HepG2 (cell line): Measurements from ENCODE around the gene CABLES2. TPM values are rescaled to one million over a fixed set of nuclear protein-coding genes. Genes with fewer than 3 reads are reported as not detected.
A peak's percentile ranks its signal among the peaks of the same experiment; 100 is the strongest.

Source experiments
- IRF2 ChIP-seq: IDR thresholded peaks from 2 replicates; pipeline ENCODE4 v1.6.1; 2018; ENCODE audit warnings: missing genetic modification reagents, missing compliant biosample characterization
- KDM4B ChIP-seq: sonication (generic); formaldehyde crosslinking; IDR thresholded peaks from 2 replicates; pipeline ENCODE4 v1.4.0; 2020; ENCODE audit warnings: missing genetic modification reagents
- MZF1 ChIP-seq: sonication (generic); formaldehyde crosslinking; IDR thresholded peaks from 2 replicates; pipeline ENCODE4 v1.8.1; 2023; ENCODE audit warnings: mild to moderate bottlenecking, missing genetic modification reagents, borderline replicate concordance
- NCOA1 ChIP-seq: sonication (generic); formaldehyde crosslinking; IDR thresholded peaks from 2 replicates; pipeline ENCODE4 v1.9.0; 2021; ENCODE audit warnings: missing genetic modification reagents
- RBM22 ChIP-seq: fragments of 200-400 bp; formaldehyde crosslinking; optimal IDR thresholded peaks from 2 replicates; pipeline ENCODE3; 2017; ENCODE audit warnings: mild to moderate bottlenecking, low read length, moderate library complexity
- RXRB ChIP-seq: IDR thresholded peaks from 2 replicates; pipeline ENCODE4 v1.6.1; 2016; ENCODE audit warnings: borderline replicate concordance, missing genetic modification reagents, missing compliant biosample characterization
- SOX13 ChIP-seq, 3 experiments: fragments of 450-650 bp in 1 of 3; sonication (generic) in 1 of 3; formaldehyde crosslinking in 1 of 3; IDR thresholded peaks in 2 of 3; conservative IDR thresholded peaks in 1 of 3; 2 replicates each; pipeline versions ENCODE4 v1.5.0 to v1.6.1; 2016 to 2020; ENCODE audit warnings: antibody characterized with exemption in 1 of 3, mild to moderate bottlenecking in 1 of 3, missing compliant biosample characterization in 1 of 3, missing genetic modification reagents in 1 of 3, moderate library complexity in 1 of 3
- ZBTB42 ChIP-seq: sonication (generic); formaldehyde crosslinking; IDR thresholded peaks from 2 replicates; pipeline ENCODE4 v1.5.0; 2020; ENCODE audit warnings: mild to moderate bottlenecking, missing genetic modification reagents
- ZFYVE20 ChIP-seq: sonication (generic); formaldehyde crosslinking; IDR thresholded peaks from 2 replicates; pipeline ENCODE4 v1.8.0; 2023; ENCODE audit warnings: low read depth, mild to moderate bottlenecking, moderate library complexity, missing genetic modification reagents, borderline replicate concordance
- ZNF207 ChIP-seq: fragments of 450-650 bp; IDR thresholded peaks from 2 replicates; pipeline ENCODE4 v1.6.1; 2016; ENCODE audit warnings: antibody characterized with exemption, borderline replicate concordance
- ZNF235 ChIP-seq: sonication (generic); formaldehyde crosslinking; IDR thresholded peaks from 2 replicates; pipeline ENCODE4 v1.8.1; 2023; ENCODE audit warnings: mild to moderate bottlenecking, missing genetic modification reagents, borderline replicate concordance
- ZNF251 ChIP-seq: sonication (generic); formaldehyde crosslinking; IDR thresholded peaks from 2 replicates; pipeline ENCODE4 v1.9.0; 2021; ENCODE audit warnings: mild to moderate bottlenecking, missing genetic modification reagents
- ZNF280D ChIP-seq: sonication (generic); formaldehyde crosslinking; IDR thresholded peaks from 2 replicates; pipeline ENCODE4 v1.5.1; 2020; ENCODE audit warnings: mild to moderate bottlenecking, missing genetic modification reagents
- ZNF639 ChIP-seq: conservative IDR thresholded peaks from 2 replicates; pipeline ENCODE4 v1.6.1; 2018; ENCODE audit warnings: missing genetic modification reagents
- ZNF75D ChIP-seq: sonication (generic); formaldehyde crosslinking; IDR thresholded peaks from 2 replicates; pipeline ENCODE4 v1.8.1; 2023; ENCODE audit warnings: missing genetic modification reagents, mild to moderate bottlenecking, borderline replicate concordance
- polyA plus RNA-seq, 8 experiments: library from polyadenylated mRNA; depleted of rRNA in 3 of 8; stranded (reverse) in 7 of 8; unstranded in 1 of 8; fragments of >200 nt; fragmentation: Illumina TruSeq in 4 of 8; extraction: Trizol in 4 of 8; gene quantifications; 2 replicates each; pipeline versions ENCODE4 v1.2.1 to v1.2.3, GENCODE V29; 2011 to 2016; ENCODE audit warnings: low read depth in 4 of 8, missing spikeins in 1 of 8, mixed read lengths in 1 of 8; ENCODE audit not compliant: insufficient read depth in 1 of 8
- total RNA-seq, 5 experiments: library from RNA; depleted of rRNA; stranded (reverse); fragments of >200 nt; fragmentation: Illumina TruSeq; extraction: Trizol; gene quantifications; 2 replicates each; pipeline ENCODE4 v1.2.3, GENCODE V29; 2016; ENCODE audit warnings: low read depth in 1 of 5
- TF ChIP-seq, protein P1 (sequence below), 2 experiments: fragments of 450-650 bp in 1 of 2; sonication (generic) in 1 of 2; formaldehyde crosslinking; IDR thresholded peaks; 2 replicates each; pipeline versions ENCODE4 v1.5.0 to v1.8.0; 2020 to 2022; ENCODE audit warnings: mild to moderate bottlenecking in 1 of 2, missing genetic modification reagents in 1 of 2
- TF ChIP-seq, protein P2 (sequence below): sonication (generic); formaldehyde crosslinking; IDR thresholded peaks from 2 replicates; pipeline ENCODE4 v1.8.0; 2023; ENCODE audit warnings: mild to moderate bottlenecking, missing genetic modification reagents
- TF ChIP-seq, protein P3 (sequence below): sonication (generic); formaldehyde crosslinking; IDR thresholded peaks from 2 replicates; pipeline ENCODE4 v1.4.0; 2020; ENCODE audit warnings: missing genetic modification reagents, borderline replicate concordance

CABLES2 gene
- total and polyA plus RNA-seq, 2 of the 13 experiments (the other 11 are each of a cell fraction or from before 2014, with no cell fraction given): 5.2 to 9.7 TPM

DNA sequence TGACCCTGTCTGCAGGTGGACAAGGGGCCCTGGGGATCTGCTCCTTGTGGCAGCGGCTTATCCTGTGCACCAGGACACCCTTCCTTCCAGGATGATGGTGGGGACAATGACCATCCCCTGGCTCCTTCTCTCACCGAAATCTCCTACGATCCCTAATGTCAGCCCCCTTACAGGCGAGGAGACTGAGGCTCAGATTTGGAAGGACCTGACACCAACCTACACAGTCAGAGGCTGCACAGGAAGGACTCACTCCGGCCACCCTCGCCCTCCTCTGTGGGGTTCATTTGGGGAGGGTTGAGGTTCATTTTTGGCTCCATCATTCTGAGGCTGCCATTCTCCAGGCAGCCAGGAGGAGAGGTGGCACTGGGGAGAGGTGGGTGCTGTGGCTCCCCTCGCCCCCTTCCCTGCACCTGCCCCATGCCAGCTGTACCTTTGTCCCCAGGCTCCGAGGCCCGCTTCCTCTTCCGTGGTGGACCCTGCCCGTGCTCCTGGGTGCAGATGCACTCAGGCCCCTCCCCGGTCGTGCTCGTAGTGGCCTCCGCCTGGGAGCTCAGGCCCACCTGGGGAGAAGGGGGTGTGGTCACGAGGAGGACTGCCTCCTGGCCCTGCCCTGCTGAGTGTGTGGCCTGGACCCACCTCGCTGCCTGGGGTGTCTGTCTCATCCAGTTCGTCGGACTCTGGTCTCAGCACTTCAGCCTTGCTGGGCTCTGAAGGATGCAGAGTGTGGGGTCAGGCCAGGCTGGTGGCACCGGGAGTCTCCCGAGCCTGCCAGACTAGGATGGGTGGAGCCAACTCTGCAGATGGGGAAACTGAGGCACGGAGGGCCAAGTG is 5.3 kb upstream of the CABLES2 start (continued):
- TF ChIP-seq ZNF280D (CRISPR knock-in tag): no peak
- no peak for TF ChIP-seq SOX13 (IDR thresholded peaks at IDR 0.05)
- TF ChIP-seq SOX13 (CRISPR knock-in tag; conservative IDR thresholded peaks at IDR 0.05 in 1 of 2, IDR thresholded peaks at IDR 0.05 in 1 of 2): no peak
- no peak for TF ChIP-seq ZNF75D (CRISPR knock-in tag)
- no peak for TF ChIP-seq ZFYVE20
- TF ChIP-seq ZNF251 (CRISPR knock-in tag): no peak
- TF ChIP-seq ZNF207: no peak
- no peak for TF ChIP-seq MZF1 (CRISPR knock-in tag)
- no peak; the same call in 1 of the 2 replicates for TF ChIP-seq ZNF639 (CRISPR knock-in tag)
- TF ChIP-seq ZBTB42: peak; percentile 86; the same call in 1 of the 2 replicates
- TF ChIP-seq, protein P1, sequence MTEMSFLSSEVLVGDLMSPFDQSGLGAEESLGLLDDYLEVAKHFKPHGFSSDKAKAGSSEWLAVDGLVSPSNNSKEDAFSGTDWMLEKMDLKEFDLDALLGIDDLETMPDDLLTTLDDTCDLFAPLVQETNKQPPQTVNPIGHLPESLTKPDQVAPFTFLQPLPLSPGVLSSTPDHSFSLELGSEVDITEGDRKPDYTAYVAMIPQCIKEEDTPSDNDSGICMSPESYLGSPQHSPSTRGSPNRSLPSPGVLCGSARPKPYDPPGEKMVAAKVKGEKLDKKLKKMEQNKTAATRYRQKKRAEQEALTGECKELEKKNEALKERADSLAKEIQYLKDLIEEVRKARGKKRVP (CRISPR knock-in tag; IDR thresholded peaks at IDR 0.05): no peak
- TF ChIP-seq RXRB (CRISPR knock-in tag): no peak
- TF ChIP-seq, protein P2, sequence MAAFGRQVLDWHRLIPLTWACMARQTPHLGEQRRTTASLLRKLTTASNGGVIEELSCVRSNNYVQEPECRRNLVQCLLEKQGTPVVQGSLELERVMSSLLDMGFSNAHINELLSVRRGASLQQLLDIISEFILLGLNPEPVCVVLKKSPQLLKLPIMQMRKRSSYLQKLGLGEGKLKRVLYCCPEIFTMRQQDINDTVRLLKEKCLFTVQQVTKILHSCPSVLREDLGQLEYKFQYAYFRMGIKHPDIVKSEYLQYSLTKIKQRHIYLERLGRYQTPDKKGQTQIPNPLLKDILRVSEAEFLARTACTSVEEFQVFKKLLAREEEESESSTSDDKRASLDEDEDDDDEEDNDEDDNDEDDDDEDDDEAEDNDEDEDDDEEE (CRISPR knock-in tag): no peak
- TF ChIP-seq, protein P3, sequence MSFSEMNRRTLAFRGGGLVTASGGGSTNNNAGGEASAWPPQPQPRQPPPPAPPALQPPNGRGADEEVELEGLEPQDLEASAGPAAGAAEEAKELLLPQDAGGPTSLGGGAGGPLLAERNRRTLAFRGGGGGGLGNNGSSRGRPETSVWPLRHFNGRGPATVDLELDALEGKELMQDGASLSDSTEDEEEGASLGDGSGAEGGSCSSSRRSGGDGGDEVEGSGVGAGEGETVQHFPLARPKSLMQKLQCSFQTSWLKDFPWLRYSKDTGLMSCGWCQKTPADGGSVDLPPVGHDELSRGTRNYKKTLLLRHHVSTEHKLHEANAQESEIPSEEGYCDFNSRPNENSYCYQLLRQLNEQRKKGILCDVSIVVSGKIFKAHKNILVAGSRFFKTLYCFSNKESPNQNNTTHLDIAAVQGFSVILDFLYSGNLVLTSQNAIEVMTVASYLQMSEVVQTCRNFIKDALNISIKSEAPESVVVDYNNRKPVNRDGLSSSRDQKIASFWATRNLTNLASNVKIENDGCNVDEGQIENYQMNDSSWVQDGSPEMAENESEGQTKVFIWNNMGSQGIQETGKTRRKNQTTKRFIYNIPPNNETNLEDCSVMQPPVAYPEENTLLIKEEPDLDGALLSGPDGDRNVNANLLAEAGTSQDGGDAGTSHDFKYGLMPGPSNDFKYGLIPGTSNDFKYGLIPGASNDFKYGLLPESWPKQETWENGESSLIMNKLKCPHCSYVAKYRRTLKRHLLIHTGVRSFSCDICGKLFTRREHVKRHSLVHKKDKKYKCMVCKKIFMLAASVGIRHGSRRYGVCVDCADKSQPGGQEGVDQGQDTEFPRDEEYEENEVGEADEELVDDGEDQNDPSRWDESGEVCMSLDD (CRISPR knock-in tag): no peak
- no peak for TF ChIP-seq KDM4B (CRISPR knock-in tag)
- peak; percentile 63; the same call in 1 of the 2 replicates for TF ChIP-seq NCOA1 (CRISPR knock-in tag)
- TF ChIP-seq RBM22: no peak
- no peak for TF ChIP-seq ZNF235 (CRISPR knock-in tag)
- peak; percentile 54; the same call in 1 of the 2 replicates for TF ChIP-seq IRF2 (CRISPR knock-in tag)
